ENCODE data around the gene CYB5RL.

DNA sequence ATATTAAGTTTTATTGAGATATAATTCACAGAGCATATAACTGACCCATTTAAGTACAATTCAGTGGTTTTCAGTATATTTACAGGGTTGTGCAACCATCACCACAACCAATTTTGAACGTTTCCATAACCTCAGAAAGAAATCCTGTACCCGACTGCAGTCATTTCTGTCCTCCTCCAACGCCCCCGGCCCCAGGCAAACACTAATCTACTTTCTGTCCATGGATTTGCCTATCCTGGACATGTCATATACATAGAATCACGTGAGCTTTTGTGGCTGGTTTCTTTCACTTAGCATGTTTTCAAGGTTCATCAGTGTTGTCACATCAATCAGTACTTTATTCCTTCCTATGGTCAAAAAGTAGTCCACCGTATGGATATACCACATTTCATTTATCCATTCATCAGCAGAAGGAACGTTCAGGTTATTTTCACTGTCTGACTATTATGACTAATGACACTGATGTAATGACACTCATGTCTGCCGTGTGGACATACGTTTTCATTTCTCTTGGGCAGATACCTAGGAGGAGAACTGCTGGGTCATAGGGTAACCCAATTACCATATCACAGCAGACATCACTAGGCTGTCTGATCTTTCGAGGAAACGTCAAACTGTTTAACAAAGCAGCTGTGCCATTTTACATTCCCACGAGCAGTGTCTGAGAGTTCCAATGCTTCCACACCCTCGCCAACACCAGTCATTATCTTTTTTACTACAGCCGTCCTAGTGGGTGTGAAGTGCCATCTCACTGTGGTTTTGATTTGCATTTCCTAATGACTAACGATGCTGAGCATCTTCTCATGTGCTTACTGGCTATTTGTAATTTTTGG is 30.9 kb upstream of the CYB5RL start:
- TF ChIP-seq EP300 (IDR thresholded peaks at IDR 0.05) = no peak
- no peak for TF ChIP-seq CTCF (IDR thresholded peaks at IDR 0.05)
- TF ChIP-seq POLR2A (IDR thresholded peaks at IDR 0.05) = no peak
- no peak for TF ChIP-seq POLR2AphosphoS5 (IDR thresholded peaks at IDR 0.05)
